Amygdala (tissue), 56 donors: ENCODE data around the gene PFKP.
"Not testable (repeated sequence)": the region's sequence is repeated elsewhere in the genome, so short reads cannot be mapped to it uniquely, and the experiment has no call there.

Source experiments
- DNase-seq, 56 donors: peaks; one replicate each; lab custom pipeline; 2025; lab: John Stamatoyannopoulos, UW

PFKP gene

DNA sequence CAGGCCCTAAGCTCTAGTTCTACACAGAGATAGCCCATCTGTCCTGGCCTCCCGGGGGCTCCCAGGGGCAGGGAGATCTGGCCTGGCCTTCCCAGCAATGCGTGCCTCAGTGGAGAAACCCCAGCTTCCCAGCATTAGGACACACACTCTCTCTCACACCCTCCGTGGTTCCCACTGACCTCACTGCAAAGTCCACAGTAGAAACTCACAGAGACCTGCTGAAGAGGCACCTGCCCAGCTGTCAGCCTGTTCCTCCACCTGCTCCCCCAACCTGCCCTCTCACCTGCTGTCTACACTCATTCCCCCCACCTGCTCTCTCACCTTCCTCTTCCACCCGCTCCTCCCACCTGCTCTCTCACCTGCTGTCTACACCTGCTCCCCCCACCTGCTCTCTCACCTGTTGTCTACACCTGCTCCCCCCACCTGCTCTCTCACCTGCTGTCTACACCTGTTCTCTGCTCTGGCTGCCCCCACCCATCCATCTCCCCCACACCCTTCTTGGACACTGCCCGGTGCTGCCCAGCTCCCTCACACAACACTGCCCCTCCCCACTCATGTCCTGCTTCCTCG, 21.1 kb upstream of the PFKP start:
- no peak for DNase-seq

DNA sequence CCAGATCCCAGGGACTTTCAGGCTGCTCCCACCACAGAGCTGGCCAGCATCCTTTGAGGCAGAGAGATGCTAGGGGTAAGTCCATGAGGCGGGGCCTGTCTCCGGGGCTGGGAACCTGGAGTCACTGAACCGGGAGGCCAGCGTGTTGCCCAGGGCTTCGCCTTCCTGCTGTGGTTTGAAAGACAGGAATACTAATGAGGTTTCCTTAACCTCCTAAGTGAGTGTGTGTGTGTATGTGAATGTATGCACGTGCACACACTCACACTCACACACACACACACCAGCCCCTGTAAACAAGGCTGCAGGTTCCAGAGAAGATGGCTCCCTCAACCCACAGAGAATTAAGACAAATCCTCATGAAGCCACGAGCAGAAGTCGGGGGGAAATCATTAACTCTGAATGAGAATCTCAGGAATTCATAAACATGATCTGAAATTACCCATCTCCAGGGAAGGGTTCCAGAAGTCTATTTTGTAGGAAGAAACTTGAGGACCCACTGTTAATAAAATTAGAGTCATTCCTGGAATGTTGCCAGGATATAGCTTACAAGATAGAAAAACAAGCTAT, 20.3 kb upstream of the PFKP start:
- no peak for DNase-seq

DNA sequence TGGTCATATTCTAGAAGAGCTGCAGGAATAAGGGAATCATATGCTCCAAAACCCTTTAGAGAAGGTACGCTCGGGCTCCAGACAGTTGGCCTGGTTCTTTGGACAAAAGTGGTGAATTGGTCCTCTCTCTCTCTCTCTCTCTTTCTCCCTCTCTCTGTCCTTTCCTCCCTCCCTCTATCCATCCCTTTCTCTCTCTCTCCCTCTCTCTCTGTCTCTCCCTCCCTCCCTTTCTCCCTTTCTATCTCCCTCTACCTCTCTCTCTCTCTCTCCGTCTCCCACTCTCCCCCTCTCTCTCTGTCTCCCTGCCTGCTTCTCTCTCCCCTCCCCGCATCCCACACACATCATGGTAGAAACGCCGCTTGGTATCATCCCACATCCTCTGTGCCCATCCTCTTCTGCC, 19.8 kb upstream of the PFKP start:
- DNase-seq = no peak

DNA sequence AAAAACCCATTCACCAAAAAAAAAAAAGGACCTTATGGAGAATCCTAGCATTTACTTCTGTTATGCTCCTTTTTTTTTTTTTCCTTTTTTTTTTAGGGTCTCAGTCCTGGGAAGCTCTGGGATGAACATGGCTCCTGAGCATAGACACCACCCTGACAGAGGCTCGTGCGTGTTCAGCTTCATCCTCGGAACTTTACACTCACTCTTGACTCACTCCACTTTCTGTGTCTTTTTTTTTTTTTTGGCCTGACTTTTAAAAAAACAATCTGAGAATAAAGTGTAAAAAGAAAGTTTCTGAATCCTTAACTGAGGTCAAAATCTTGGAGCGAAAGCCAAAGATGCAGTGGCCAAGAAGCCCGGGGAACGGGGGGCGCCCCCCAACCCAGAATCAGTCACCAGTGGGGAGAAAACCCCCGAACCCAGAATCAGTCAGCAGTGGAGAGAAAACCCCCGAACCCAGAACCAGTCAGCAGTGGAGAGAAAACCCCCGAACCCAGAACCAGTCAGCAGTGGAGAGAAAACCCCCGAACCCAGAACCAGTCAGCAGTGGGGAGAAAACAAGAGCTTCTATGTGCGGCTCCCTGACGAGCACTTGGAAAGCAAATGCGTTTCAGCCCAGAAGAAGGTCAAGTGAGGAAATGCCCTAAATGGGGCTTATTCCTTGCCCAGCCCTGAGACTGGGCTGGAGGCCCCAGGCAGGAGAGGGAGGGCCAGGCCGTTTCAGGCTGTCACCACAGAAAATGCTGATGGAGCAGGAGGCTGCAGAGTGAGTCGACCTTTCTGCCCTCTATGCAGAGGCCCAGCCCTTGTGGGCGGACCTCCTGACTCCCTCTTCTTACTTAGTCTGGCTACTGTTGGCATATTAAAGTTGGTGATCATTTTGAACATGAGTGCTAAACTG, 19.0 kb upstream of the PFKP start:
- DNase-seq = peak in 14 of 56 donors; percentile 14 to 70 (median 33)

DNA sequence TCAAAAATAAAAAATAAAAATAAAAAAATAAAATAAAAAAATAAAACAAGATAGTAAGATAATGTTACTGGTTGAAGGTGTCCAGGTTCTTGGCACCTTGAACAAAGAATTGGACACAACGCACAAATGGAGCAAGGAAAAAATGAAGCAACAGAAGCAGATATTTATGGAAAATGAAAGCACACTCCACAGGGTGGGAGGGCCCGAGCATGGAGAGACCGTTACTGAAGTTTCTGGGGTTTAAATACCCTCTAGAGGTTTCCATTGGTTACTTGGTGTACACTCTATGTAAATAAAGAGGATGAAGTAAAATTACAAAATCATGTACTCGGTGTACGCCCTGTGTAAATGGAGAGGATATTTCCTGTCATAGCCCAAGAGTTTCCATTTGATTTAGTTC, 15.7 kb upstream of the PFKP start:
- DNase-seq = no peak

DNA sequence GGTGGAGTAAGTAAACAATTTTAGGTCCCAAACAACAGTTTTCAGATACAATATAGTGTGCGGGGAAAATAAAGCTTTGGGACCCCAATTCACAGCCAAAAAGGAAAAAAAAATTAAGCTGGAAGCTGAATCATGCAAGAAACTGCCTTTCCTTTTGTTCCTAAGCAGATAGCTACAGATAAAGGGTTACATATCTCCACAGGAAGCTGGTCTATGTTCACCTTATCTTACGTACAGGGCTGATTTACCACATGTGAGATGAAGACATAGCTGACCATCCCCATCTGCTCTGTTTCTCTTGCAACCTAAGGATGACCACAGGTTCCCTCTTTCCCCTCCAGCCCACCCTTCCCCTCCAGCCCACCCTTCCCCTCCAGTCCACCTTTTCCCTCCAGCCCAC, 14.2 kb upstream of the PFKP start:
- no peak for DNase-seq

DNA sequence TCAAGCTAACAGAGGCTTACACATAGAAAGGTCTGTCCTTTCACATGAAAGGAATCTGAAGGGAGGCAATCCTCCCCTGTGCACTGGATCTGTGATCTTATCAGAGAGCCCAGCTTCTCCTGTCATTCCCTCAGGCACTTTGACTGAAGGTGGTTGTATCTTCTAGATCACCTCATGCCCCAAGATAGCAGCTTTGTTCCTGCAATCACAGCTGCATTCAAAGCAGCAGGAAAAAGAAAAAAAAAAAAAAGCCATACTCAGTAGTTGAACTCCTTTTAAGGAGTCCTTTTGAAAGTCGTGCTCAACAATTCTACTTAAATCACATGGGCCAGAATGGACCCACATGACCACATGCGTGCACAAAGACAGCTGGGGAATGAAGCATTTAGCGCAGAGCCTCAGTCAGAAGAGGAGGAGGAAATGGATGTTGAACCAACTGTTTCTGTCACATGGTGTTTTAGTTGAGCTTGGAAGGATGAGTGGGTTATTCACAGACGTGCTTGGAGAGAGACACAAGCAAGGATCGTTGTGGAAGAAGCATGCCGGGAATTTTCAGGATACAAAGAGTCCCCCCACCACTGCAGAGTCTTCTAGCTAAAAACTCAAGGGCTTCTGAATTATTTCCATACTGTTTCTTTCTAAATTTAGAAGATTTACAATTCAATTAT, 13.0 kb upstream of the PFKP start:
- peak in 6 of 56 donors; percentile 17 to 59 (median 34) for DNase-seq

DNA sequence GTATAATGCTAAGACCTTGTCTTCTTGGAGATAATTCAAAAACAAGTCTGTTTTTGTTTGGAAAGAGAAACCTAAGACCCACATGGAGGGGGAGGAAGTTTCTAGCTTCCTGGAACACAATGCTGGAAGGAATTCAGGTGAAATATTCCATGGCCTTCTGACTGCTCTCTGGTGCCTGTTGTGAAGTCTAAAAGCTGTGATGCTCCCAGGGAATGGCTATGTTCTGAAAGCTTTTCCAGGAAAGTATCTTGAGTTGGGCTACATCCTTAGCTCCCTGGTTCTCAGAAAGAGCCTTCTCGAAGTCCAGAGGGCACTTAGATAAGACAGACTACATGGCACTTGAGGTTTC, 12.5 kb upstream of the PFKP start:
- DNase-seq = no peak

DNA sequence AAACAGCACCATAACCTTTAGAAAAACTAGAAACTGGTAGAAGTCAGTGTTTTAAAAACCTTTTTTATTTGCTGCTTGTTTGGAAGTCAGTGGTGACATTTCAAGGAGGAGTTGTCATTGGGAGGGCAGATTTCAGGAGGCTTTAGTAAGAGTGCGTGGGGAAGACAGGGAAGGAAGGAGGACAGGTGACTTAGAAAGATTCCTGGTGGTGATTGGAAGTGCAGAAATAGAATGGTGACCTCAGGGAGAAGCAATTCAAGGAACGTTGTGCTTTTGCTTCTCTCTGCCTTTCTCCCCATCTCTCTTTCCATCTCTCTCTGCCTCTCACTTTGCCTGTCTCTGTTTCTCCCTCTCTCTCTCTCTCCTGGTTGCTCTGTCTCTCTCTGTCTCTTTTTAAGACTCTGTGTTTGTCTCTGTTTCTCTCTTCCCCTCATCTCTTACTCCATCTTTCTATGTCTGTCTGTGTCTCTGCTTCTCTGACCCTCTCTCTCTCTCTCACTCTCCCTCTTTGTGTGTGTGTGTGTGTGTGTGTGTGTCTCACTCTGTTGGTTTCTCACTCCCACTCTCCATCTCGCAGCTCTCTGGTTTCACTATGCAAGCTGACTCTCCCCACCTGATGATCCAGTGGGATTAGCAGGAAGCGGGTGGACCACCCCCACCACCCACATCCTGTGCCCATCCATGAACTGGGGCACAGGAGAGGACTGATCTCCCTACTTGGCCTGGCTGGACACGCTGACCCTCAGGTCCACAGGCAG, 10.9 kb upstream of the PFKP start:
- DNase-seq = no peak

DNA sequence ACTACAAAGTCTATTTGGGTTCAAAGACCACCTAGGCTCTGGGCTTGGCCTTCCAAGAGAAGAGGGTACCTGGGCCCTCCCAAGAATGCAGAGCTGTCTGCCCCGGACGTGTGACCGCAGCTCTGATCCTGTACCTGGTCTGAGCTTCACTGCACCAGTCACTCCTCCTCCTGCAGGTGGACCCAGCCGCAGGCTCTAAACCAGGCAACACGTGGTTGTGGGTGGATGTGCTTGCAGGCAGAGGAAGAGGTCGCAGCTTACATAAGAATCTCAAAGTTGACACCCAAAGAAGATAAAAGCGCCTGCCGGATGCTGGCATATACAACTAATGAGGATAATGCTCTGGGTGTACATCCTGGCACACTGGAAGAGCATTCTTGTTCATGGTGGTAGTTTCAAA, 9.4 kb upstream of the PFKP start:
- DNase-seq = no peak

DNA sequence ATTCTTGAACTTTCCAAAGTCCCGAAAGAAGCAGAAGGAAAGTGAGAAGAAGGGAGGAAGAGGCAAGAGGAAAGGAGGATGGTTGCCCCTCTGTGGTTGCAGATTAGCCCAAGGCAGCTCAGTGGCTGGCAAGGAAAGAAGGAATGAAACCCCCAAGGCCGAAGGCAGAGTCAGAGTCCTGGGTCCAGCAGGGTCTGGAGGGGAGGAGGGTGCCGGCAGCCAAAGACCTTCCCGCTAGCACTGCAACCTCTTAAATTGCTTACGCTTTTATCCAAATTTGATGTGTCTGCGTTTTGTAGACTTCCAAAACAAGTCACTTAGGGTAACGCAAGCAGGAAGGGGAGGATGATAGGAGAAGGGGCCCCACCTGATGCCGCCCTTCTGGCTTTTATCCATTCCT, 7.4 kb upstream of the PFKP start:
- no peak for DNase-seq

DNA sequence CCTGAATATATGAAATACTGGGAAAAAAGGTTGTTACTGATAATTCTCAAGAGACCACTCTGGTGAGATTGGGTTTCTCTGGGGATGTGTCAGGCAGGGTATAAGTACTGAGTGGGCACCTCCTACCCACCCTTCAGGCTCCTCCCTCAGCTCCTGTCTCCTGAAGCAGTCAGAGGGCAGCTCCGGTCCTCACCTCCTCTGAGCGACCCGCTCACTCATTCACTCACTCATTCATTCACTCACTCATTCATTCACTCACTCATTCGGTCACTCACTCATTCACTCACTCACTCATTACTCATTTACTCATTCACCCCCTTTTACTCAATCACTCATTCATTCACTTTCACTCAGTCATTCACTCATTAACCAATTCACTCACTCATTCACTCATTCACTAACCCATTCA, 6.9 kb upstream of the PFKP start:
- no peak for DNase-seq

DNA sequence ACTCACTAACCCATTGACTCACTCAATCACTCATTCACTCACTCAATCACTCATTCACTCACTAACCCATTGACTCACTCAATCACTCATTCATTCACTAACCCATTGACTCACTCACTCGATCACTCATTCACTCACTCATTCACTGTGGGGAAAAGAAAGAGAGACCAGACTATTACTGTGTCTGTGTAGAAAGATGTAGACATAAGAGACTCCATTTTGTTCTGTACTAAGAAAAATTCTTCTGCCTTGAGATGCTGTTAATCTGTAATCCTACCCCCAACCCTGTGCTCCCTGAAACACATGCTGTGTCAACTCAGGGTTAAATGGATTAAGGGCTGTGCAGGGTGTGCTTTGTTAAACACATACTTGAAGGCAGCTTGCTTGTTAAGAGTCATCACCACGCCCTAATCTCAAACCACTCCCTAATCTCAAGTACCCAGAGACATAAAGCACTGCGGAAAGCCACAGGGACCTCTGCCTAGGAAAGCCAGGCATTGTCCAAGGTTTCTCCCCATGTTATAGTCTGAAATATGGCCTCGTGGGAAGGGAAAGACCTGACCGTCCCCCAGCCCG, 5.9 kb upstream of the PFKP start:
- not testable (repeated sequence) for DNase-seq

DNA sequence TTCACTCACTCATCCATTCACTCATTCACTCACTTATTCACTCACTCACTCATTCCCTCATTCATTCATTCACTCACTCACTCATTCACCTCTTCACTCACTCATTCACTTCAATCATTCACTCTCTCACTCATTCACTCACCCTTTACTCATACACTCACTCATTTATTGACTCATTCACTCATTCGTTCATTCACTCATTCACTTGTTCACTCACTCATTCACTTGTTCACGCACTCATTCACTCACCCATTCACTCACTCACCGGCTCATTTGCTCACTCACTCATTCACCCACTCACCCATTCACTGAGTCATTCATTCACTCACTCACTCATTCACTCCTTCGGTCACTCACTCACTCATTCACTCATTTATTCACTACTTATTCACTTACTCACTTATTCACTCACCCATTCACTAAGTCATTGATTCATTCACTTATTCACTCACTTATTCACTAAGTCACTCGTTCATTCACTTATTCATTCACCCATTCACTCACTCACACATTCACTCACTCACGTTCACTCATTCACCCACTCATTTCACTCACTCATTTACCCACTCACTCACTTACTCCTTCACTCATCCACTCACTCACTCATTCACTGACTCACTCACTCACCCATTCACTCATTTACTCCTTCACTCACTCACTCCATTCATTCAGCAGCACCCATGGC, 4.7 kb upstream of the PFKP start:
- DNase-seq = no peak

DNA sequence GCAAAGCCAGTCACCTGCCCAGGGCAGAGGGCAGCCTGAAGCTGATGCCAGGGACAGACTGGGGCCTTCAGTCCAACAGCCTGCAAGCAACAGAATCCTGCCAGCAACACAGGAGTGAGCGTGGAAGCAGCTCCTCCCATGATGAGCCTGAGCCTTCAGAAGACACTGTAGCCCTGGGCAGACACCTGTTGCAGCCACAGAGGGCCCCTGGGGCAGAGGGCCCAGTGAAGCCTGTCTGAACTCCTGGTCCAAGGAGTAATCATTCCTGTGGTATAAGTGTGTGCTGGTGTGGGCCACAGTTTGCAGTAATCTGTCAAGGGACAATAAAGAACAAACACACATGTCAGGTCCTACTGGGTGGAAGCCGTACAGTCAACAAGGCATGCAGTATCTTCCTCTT, 2.9 kb upstream of the PFKP start:
- DNase-seq = no peak

DNA sequence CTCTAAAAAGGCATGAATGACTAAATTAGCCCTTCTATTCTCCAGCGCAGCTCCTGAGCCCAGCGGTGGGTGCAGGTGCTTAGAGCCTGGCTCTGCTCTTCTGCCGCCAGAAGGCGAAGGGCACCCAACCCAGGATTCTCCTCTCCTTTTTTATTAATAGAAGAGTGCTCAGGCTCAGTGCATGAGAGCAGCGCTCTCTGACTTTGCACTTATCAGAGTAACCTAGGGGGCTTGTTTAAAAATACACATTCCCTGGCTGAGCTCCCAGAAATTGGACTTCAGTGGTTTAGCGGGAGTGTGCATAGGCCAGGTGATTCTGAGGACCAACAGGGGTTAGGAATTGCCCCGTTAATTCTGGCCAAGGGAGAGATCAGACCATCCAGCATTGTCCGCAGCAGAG, 1.7 kb upstream of the PFKP start:
- DNase-seq = no peak

DNA sequence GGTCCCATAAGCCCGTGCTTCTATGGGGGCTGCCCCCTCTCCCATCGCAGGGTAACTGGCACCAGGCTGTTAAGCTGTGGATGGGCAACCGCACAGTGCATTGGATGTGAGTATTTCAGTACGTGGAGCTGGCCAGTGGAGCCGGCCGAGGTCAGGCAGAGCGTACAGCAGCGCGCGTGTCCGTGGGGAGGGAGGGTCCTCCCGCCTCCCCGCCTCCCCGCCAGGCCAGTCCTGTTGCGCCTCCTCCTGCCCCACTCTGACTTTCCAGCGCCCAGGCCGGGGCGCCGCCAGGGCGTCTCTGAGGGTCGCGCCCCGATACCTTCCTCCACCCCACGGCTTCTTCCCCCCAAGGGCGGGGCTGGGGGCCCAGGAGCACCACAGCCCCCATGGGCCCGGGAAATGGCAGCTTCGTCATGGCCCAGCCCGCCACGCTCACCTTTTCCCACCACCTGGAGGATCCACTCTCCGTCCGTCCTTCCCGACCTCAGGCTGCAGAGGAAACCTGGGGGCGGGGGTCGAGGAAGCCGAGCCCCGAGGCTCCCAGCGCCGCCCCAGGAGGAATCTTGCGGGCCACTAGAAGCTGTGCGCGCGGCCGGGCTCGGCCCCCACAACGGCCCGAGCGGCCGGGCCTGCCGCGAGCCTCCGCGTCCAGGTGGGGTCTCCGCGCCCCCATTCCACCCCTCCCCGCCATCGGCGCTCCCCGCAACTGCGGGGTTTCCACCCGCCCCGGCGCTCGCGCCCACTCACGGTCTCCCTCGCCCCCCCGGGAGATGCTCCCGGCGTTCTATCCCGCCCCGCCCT, 831 bp upstream of the PFKP start:
- DNase-seq = peak in 2 of 56 donors; percentile 36 to 37

DNA sequence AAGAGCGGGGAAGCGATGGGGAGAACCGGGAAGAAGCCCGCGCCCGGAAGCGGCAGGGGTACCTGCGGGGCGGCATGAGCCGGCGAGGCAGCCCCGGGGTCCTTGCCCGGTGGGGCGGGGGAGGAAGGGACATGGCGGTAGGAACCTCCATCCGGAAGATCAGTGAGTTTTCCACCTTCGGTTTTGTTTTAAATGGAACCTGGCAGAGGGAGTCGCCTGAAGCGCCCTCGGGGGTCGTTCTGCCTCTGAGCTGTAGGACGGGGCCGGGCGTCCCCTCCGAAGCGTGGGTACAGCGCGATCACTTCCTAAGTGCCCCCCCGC, 471 bp downstream of the PFKP start:
- DNase-seq = no peak
